ENCODE data around the gene OST4.

DNA sequence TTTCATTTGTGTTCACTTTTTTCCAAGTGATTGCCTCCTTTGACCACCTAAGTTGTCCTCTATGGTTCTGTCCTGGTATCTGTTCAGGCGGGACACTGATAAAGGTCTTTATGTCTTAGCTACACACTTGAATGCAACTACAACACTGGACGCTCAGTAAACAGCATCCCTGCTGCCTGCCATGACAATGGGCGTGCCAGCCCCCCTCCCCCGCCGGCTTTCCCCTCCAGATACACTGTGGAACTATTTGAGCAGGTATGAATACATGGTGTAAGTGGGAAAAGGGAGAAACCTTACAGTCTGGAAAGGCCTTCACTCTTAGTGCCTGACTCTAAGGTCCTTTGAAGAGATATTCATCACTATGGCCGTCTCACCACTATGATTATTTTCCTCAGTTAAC, 14.3 kb downstream of the OST4 start:
- TF ChIP-seq, protein P1, sequence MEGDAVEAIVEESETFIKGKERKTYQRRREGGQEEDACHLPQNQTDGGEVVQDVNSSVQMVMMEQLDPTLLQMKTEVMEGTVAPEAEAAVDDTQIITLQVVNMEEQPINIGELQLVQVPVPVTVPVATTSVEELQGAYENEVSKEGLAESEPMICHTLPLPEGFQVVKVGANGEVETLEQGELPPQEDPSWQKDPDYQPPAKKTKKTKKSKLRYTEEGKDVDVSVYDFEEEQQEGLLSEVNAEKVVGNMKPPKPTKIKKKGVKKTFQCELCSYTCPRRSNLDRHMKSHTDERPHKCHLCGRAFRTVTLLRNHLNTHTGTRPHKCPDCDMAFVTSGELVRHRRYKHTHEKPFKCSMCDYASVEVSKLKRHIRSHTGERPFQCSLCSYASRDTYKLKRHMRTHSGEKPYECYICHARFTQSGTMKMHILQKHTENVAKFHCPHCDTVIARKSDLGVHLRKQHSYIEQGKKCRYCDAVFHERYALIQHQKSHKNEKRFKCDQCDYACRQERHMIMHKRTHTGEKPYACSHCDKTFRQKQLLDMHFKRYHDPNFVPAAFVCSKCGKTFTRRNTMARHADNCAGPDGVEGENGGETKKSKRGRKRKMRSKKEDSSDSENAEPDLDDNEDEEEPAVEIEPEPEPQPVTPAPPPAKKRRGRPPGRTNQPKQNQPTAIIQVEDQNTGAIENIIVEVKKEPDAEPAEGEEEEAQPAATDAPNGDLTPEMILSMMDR (IDR thresholded peaks at IDR 0.05), result no peak
- no peak for TF ChIP-seq EZH2 (IDR thresholded peaks at IDR 0.05)
